Measurements from ENCODE around the gene ALDH7A1.
"Not testable (repeated sequence)": the region's sequence is repeated elsewhere in the genome, so short reads cannot be mapped to it uniquely, and the experiment has no call there.

Gene ALDH7A1

GRCh38 chr5:126594748-126595485 lies at the start of gene ALDH7A1:
ALDH7A1 (minus strand) TSS chr5:126595219; CDS start chr5:126595198, 21 bp downstream.
- peak; percentile 90 for DNase-seq (ENCODE audit: low spot score)

- no peak for DNase-seq (ENCODE audit: low spot score)
Measured at GRCh38 chr5:126641387-126641786, 46.4 kb upstream of the ALDH7A1 start.

GRCh38 chr5:126640866-126641265 lies 45.8 kb upstream of the ALDH7A1 start:
- no peak for DNase-seq (ENCODE audit: low spot score)

DNA sequence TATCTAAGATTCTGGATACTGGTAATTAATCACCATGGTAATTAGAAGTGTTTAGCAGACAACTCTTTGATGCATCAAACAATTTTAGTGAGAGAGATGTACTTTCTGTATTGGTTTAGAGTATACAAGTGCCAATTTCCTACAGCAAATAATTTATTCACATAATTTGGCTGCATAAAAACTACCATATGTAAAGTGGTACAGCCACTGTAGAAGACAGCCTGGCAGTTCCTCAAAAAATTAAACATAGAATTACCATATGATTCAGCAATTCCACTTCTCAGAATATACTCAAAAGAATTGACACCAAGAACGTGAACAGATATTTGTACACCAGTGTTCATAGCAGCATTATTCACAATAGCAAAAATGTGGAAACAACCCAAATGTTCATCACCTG lies 41.9 kb upstream of the ALDH7A1 start:
- DNase-seq (ENCODE audit: low spot score) = no peak

- no peak for DNase-seq (ENCODE audit: low spot score)
Measured at GRCh38 chr5:126635585-126635984, 40.6 kb upstream of the ALDH7A1 start.

DNA sequence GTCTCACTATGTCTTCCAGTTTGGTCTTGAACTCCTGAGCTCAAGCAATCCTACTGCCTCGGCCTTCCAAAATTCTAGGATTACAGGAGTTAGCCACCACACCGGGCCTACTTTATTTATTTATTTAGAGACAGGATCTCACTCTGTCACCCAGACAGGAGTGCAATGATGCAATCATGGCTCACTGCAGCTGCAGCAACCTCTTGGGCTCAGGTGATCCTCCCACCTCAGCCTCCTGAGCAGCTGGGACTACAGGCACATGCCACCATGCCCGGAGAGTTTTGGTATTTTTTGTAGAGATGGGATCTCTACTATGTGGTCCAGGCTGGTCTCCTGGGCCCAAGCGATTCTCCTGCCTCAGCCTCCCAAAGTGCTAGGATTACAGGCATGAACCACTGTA lies 38.5 kb upstream of the ALDH7A1 start:
- DNase-seq (ENCODE audit: low spot score) = no peak

DNA sequence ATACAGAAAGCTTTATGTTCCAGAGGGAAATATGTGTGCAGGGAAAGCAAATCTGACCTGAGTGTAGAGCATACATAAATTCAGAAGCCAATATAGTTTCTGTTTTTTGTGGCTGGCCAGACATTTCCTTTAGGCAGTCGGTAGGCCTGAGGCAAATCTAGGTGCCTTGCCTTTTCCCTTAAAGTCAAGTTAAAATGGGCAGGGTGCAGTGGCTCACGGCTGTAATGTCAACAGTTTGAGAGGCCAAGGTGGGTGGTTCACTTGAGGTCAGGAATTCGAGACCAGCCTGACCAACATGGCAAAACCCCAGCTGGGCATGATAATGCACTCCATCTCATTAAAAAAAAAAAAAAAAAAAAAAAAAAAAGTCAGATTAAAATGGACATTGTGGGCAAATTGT lies 36.9 kb upstream of the ALDH7A1 start:
- DNase-seq (ENCODE audit: low spot score) = no peak

DNA sequence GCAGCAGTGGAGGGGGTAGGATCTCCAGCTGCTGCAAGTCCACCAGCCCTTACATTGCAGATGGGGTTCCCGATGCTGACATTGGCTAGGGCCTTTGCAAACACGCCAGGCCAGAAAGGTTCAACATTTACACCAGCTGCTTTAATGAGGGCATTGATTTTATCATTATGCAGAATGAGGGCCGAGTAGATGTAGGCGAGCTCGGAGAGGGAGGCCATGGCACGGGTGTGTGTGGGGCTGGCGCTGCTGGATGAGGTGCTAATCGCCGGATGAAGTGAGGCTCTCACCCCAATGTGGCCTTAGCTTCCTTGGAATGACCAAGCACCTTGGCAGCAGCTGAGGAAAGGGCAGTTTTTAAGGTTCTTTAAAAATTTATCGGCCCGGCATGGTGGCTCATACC lies 33.1 kb upstream of the ALDH7A1 start:
- no peak for DNase-seq (ENCODE audit: low spot score)

- no peak for DNase-seq (ENCODE audit: low spot score)
Measured at GRCh38 chr5:126624534-126624933, 29.5 kb upstream of the ALDH7A1 start.

DNA sequence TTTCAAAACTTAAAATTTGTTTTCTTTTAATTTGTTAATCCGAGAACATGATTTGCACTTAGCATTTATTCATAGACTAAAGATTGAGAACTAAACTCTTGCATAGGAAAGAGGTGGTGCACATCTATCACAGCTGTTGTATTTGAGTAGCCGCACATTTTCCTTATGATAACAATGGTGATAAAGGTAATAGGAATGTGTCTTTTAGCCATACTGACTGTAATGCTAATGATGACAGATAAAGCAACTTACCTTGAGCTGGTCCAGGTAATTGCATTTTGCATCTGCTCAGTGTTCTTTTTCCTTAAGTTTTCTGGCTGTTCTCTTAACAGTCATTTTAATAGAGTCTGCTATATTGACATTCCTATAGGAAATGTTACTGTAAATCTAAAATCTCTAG lies 24.8 kb upstream of the ALDH7A1 start:
- DNase-seq (ENCODE audit: low spot score) = no peak

GRCh38 chr5:126617603-126618002 lies 22.6 kb upstream of the ALDH7A1 start:
- DNase-seq (ENCODE audit: low spot score) = not testable (repeated sequence)

DNA sequence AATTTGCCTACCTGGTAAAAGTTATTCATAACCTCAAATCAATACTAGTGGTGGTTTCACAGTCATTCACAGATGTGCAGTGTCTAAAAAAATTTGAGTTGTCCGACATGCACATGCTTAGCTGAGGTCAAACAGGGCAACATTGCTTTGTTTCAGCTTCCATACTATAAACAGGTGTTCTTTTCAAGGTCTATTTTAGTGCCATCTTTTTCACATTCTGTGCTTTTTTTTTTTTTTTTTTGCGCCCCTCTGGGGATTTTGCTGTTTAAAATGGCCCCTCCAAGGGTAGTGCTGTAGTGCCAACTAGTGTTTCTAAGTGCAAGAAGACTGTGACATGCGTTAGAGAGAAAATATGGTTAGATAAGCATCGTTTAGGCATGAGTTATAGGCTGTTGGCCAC lies 20.3 kb upstream of the ALDH7A1 start:
- no peak for DNase-seq (ENCODE audit: low spot score)

- DNase-seq (ENCODE audit: low spot score) = no peak
Measured at GRCh38 chr5:126613941-126614592, 19.0 kb upstream of the ALDH7A1 start.

- DNase-seq (ENCODE audit: low spot score) = no peak
Measured at GRCh38 chr5:126610616-126611015, 15.6 kb upstream of the ALDH7A1 start.

DNA sequence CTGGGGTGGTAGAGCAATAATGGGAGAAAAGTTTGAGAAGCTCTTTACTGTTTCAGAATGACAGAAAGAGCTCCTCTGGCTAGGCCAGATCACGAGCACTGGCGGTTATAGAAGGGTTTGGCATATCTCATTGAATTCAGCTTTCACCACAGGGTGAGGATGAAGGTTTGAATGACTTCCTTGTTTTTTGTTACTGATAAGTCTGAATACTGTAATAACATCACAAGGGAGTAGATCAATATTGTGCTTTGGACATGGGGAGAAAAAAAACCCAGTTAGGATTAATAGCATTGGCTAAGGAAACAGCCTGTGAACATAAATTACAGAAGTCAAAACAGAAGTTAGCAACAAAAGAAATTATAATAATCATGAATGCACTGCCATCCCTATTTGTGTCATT lies 15.1 kb upstream of the ALDH7A1 start:
- DNase-seq (ENCODE audit: low spot score) = no peak

- DNase-seq (ENCODE audit: low spot score) = no peak
Measured at GRCh38 chr5:126605525-126605924, 10.5 kb upstream of the ALDH7A1 start.

- DNase-seq (ENCODE audit: low spot score) = no peak
Measured at GRCh38 chr5:126603402-126603991, 8.5 kb upstream of the ALDH7A1 start.

GRCh38 chr5:126600631-126601511 lies 5.9 kb upstream of the ALDH7A1 start, which contains the start of gene PHAX:
PHAX (plus strand) TSS chr5:126600947; CDS start chr5:126600963, 16 bp downstream.
- DNase-seq (ENCODE audit: low spot score) = peak; percentile 85

- DNase-seq (ENCODE audit: low spot score) = not testable (repeated sequence)
Measured at GRCh38 chr5:126599971-126600630, 5.1 kb upstream of the ALDH7A1 start.

DNA sequence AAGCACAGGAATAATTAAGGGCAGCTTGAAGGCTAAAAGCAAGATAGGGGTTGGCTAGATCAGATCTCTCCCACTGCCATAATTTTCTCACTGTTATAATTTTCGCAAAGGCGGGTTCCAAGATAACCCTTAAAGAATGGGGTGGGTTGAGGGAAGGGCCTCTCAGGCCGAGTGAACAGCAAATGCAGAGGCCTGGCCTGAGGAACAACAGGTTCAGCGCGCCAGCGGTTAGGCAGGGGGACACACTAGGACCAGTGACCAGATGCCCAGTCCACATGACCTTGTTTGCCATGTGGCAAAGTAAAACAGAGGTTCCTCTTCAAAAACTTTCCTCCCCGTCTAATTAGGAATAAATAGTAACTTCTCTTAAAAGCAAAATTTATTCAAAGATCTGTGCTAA lies 4.5 kb upstream of the ALDH7A1 start:
- DNase-seq (ENCODE audit: low spot score) = no peak

GRCh38 chr5:126597156-126597555 lies 2.1 kb upstream of the ALDH7A1 start:
- DNase-seq (ENCODE audit: low spot score) = no peak

All from putamen (tissue), 1 donor.